Measurements from ENCODE around the gene LTBP2.

The LTBP2 gene

DNA sequence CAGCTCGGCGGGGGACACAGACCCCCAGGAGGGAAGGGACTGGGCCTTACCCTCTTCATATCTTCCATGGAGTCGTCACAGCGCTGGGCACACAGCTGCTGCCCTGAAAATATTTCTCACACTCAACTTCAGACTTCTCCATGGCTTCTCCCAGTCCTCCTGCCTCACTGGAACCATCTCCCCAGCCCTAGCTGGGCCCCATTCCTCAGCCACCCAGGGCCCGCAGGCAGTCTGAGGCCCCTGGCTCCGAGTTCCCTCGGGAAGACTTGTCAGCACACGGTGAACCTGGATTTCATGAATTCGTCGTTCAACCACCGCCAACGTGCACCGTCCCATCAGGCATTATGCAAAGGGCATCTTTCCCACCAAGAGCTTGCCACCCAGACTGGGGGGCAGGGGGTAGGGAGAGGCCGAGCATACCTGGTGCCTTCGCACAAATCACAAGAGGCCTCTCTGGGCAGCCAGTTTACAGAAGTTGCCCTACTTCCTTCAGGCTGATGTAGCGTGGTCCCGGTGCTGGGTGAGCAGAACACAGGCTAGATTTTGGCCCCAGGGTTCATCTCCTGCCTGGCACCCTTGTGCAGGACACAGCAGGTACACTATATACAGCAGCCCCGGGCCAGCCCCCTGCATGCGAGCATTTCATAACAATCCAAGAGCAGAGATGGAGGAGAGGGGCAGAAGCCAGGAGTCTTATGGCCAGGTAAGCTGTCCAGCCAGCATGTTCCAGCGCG lies 44.2 kb downstream of the LTBP2 start:
- ChIA-PET POLR2A (ENCODE audit: low non-redundant PET) (interaction anchor here (1.4 kb wide), 1 partner anchor 15 kb away, joined by 4 read pairs; no protein-coding TSS in a partner anchor), CTCF (interaction anchor here (0.8 kb wide), 1 partner anchor 45 kb away, joined by 5 read pairs; no protein-coding TSS in a partner anchor)
- TF ChIP-seq CTCF (conservative IDR thresholded peaks at IDR 0.05; ENCODE audit: low read depth), result no peak
- peak overlapping the region; percentile 100 for H3K27ac ChIP-seq
- DNase-seq (ENCODE audit: low spot score), result no peak

GRCh38 chr14:74567219-74567618 lies 44.8 kb downstream of the LTBP2 start:
- POLR2A ChIA-PET (ENCODE audit: low non-redundant PET), result interaction anchor here (1.0 to 1.4 kb wide), 2 partner anchors 16 to 74 kb away, joined by 4 to 5 read pairs; partner anchors contain the start of genes ISCA2 and NPC2
- peak overlapping the region; percentile 100 for H3K27ac ChIP-seq
- TF ChIP-seq CTCF (conservative IDR thresholded peaks at IDR 0.05; ENCODE audit: low read depth), result no peak
- DNase-seq (ENCODE audit: low spot score), result no peak
- CTCF ChIA-PET, result interaction anchor here (0.5 to 0.9 kb wide), 2 partner anchors 10 to 66 kb away, joined by 3 read pairs; no protein-coding TSS in a partner anchor

- peak overlapping the region; percentile 100 for H3K27ac ChIP-seq
- POLR2A ChIA-PET (ENCODE audit: low non-redundant PET), result interaction anchor here (0.9 to 1.4 kb wide), 3 partner anchors 17 to 73 kb away, joined by 3 to 5 read pairs (median 4); partner anchors contain the start of genes ISCA2 and NPC2
- no peak for TF ChIP-seq CTCF (conservative IDR thresholded peaks at IDR 0.05; ENCODE audit: low read depth)
- DNase-seq (ENCODE audit: low spot score), result peak; percentile 98
- CTCF ChIA-PET, result interaction anchor here (0.5 to 0.9 kb wide), 2 partner anchors 9 to 65 kb away, joined by 3 read pairs; no protein-coding TSS in a partner anchor
Measured at GRCh38 chr14:74566174-74567141, 45.6 kb downstream of the LTBP2 start.

DNA sequence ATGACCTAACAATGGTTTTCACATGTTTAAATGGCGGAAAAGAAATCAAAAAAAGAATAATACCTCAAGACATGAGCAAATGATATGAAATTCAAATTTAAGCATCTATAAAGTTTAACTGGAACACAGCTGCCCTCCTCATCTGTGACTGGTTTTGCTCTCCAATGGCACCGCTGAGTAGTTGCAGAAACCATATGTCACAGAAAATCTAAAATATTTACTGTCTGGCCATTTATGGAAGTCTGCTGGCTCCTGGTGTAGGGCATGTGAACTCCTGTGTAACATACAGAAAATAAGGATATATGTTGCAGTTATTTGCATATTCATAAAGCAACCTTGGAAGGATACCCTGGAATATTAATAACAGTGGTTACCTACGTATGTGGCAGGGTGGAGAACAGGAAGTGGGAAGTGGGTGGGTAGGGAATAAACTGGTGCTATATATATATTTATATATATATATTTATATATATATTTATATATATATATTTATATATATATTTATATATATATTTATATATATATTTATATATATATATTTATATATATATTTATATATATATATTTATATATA lies 48.4 kb downstream of the LTBP2 start:
- H3K27ac ChIP-seq, result no peak overlapping the region
- no peak for DNase-seq (ENCODE audit: low spot score)
- ChIA-PET POLR2A (ENCODE audit: low non-redundant PET) (no interaction called here), CTCF (interaction anchor here (0.6 to 0.9 kb wide), 2 partner anchors 37 to 295 kb away, joined by 3 read pairs; no protein-coding TSS in a partner anchor)
- TF ChIP-seq CTCF (conservative IDR thresholded peaks at IDR 0.05; ENCODE audit: low read depth), result no peak

GRCh38 chr14:74563233-74563585 lies 48.8 kb downstream of the LTBP2 start:
- CTCF ChIA-PET, result interaction anchor here (0.6 to 0.9 kb wide), 2 partner anchors 37 to 295 kb away, joined by 3 read pairs; no protein-coding TSS in a partner anchor
- POLR2A ChIA-PET (ENCODE audit: low non-redundant PET), result no interaction called here
- H3K27ac ChIP-seq, result peak overlapping the region; percentile 55
- no peak for TF ChIP-seq CTCF (conservative IDR thresholded peaks at IDR 0.05; ENCODE audit: low read depth)
- DNase-seq (ENCODE audit: low spot score), result no peak

Measured in RWPE1 (cell line).